ENCODE results near the gene ARMH3.
A peak's percentile ranks its signal among the peaks of the same experiment; 100 is the strongest.

The ARMH3 gene

GRCh38 chr10:102085336-102085735, 29.4 kb upstream of the ARMH3 start:
- no peak for DNase-seq (ENCODE audit: low spot score)
- TF ChIP-seq CTCF (IDR thresholded peaks at IDR 0.05; ENCODE audit: extremely low read depth, insufficient read depth, missing control alignments): no peak
- in situ Hi-C loops (cut with MboI; ENCODE audit: low pct_unique_long_range_greater_than_20kb, low sequenced_read_pairs, unreplicated experiment): no loop called here

GRCh38 chr10:102083541-102083940, 27.6 kb upstream of the ARMH3 start:
- in situ Hi-C loops (cut with MboI; ENCODE audit: low pct_unique_long_range_greater_than_20kb, low sequenced_read_pairs, unreplicated experiment): no loop called here
- TF ChIP-seq CTCF (IDR thresholded peaks at IDR 0.05; ENCODE audit: extremely low read depth, insufficient read depth, missing control alignments): no peak
- no peak for DNase-seq (ENCODE audit: low spot score)

- peak; percentile 94 for TF ChIP-seq CTCF (IDR thresholded peaks at IDR 0.05; ENCODE audit: extremely low read depth, insufficient read depth, missing control alignments)
- peak; percentile 84 for DNase-seq (ENCODE audit: low spot score)
- in situ Hi-C loops (cut with MboI; ENCODE audit: low pct_unique_long_range_greater_than_20kb, low sequenced_read_pairs, unreplicated experiment): loop anchor here (10.0 kb wide), 1 partner anchor 468 kb away; no protein-coding TSS in a partner anchor
These were observed 16.9 kb upstream of the ARMH3 start for GRCh38 chr10:102072673-102073527.

GRCh38 chr10:102069071-102069470, 13.1 kb upstream of the ARMH3 start:
- TF ChIP-seq CTCF (IDR thresholded peaks at IDR 0.05; ENCODE audit: extremely low read depth, insufficient read depth, missing control alignments): no peak
- in situ Hi-C loops (cut with MboI; ENCODE audit: low pct_unique_long_range_greater_than_20kb, low sequenced_read_pairs, unreplicated experiment): no loop called here
- DNase-seq (ENCODE audit: low spot score): no peak

GRCh38 chr10:102068216-102068615, 12.2 kb upstream of the ARMH3 start:
- TF ChIP-seq CTCF (IDR thresholded peaks at IDR 0.05; ENCODE audit: extremely low read depth, insufficient read depth, missing control alignments): no peak
- in situ Hi-C loops (cut with MboI; ENCODE audit: low pct_unique_long_range_greater_than_20kb, low sequenced_read_pairs, unreplicated experiment): no loop called here
- DNase-seq (ENCODE audit: low spot score): no peak

- in situ Hi-C loops (cut with MboI; ENCODE audit: low pct_unique_long_range_greater_than_20kb, low sequenced_read_pairs, unreplicated experiment): no loop called here
- TF ChIP-seq CTCF (IDR thresholded peaks at IDR 0.05; ENCODE audit: extremely low read depth, insufficient read depth, missing control alignments): no peak
These were observed 11.3 kb upstream of the ARMH3 start for GRCh38 chr10:102067091-102067916.

More at GRCh38 chr10:102067091-102067916, 11.3 kb upstream of the ARMH3 start:
- no peak for DNase-seq (ENCODE audit: low spot score)
